GM19240 (cell line): ENCODE measurements around the gene TBC1D5.

ENCODE experiments used
- DNase-seq: peaks from one replicate; pipeline ENCODE4 v3.0.0; 2011; ENCODE audit warnings: low spot score; ENCODE audit not compliant: insufficient read length

Gene TBC1D5

DNA sequence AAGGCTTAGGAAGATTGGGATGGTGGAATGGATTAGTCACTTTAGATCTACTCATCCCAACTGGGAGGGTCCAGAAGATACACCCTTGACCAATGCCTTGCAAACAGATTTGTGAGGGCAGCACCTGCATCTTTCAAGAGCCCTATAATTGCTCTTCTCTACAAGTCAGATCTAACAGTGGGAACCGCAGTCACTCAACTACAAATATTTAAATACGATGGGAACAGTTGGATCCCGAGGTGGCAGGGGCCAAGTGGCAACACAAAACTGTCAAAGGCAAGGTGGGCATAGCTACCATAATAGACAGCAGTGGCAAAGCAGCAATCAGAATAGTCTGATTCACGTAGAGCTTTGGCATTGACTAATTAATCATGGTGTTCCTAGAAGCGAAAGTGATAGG, 152.0 kb downstream of the TBC1D5 start:
- no peak for DNase-seq

- DNase-seq, result no peak
These were observed 152.5 kb downstream of the TBC1D5 start for GRCh38 chr3:17589888-17590287.

DNA sequence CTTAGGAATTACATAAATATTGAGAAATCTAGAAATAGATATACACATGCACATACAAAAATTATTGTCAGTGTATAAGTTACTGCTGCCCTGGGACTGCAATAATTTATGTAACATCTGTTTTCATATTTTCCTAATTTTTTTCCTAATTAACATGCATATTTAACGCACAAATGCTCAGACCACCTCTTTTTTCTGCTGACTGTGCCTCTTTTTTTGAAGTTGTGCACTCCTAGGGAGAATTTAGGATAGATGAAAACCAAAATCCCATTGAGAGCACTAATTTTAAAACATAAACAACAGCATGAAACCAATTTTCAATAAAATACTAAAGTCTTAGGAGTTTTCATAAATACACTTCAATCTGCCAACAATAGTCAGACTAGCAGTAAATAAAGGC, 154.0 kb downstream of the TBC1D5 start:
- no peak for DNase-seq

GRCh38 chr3:17585394-17586325, 156.8 kb downstream of the TBC1D5 start:
- no peak for DNase-seq

- no peak for DNase-seq
These were observed 158.4 kb downstream of the TBC1D5 start for GRCh38 chr3:17584066-17584465.

DNA sequence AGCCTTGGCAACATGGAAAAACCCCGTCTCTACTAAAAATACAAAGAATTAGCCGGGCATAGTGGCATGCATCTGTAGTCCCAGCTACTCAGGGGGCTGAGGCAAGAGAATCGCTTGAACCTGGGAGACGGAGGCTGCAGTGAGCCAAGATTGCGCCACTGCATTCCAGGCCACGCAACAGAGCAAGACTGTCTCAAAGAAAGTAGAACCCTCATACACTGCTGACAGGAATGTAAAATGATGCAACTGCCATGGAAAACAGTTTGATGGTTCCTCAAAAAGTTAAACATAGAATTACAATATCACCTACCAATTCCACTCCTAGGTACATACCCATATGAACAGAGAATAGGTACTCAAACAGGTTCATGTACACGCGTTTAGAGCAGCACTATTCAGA, 158.9 kb downstream of the TBC1D5 start:
- no peak for DNase-seq

GRCh38 chr3:17581421-17582080, 160.9 kb downstream of the TBC1D5 start:
- no peak for DNase-seq

GRCh38 chr3:17580901-17581300, 161.5 kb downstream of the TBC1D5 start:
- no peak for DNase-seq

DNA sequence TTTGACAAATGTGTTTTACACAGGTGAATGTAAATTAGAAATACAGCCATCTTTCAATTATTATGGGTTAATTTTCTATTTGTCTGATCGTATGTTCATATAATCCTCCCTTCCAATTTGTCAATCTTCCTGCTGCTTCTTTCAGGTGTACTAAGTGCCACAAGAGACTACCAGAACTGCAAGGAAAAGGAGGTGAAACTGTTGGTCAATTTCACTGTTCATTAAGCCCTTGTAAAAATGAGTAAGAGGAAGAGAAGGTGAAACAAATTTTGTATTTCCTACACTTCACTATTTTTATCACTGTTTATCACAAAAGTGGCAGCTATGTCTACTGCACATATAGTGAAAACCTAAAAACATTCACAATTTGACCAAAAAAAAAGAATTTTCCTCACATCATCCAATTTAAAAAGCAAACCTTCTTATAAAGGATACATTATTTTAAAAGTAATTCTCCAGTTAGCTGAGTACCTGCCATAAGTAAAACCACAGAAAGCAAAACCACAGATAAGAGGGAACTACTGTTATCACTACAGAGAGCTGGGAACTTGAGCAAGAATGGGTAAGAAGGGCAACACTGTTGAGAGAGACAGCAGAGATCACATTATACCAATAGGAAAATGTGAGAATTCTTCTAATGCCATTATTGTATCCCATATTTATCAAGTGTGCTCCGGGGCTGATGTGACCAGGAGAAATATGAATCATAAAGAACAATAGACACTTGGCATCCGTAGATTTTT, 163.0 kb downstream of the TBC1D5 start:
- DNase-seq, result no peak

DNA sequence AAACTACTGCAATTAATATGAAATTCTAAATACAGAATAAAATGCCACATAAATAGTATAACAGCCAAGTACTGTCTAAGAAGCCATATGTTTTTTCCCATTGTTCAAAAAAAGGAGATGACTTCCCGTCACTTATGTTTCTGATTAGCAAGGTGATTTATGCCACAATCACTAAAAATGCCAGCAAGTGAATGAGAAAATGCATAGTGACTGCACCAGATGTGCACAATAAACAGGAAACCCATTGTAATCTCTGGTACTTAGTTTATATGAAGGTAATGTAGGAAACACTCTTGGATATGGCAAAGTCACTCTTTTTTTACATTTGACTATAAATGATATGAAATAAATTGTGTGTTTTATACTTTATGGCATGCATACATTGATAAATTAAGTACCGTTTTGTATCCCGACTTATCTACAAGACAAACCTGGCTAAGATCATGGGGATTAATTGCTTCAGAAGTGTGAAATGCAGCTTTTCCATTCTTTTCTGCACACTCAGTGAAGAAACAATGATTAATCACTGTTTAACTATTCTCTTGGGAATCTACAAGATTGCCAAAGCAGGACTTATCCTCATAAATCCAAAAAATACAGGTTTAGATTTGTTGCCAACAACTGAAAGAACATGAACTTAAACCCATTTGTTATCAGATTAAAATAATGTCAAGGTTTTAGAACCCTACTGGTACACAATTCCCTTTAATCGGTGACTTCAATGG, 164.5 kb downstream of the TBC1D5 start:
- DNase-seq, result no peak

GRCh38 chr3:17573396-17573795, 169.0 kb downstream of the TBC1D5 start:
- no peak for DNase-seq

GRCh38 chr3:17571686-17572085, 170.7 kb downstream of the TBC1D5 start:
- DNase-seq, result no peak

GRCh38 chr3:17562845-17563244, 179.6 kb downstream of the TBC1D5 start:
- no peak for DNase-seq

- DNase-seq, result no peak
These were observed 183.9 kb downstream of the TBC1D5 start for GRCh38 chr3:17558565-17558964.

- no peak for DNase-seq
These were observed 184.5 kb downstream of the TBC1D5 start for GRCh38 chr3:17557749-17558463.

DNA sequence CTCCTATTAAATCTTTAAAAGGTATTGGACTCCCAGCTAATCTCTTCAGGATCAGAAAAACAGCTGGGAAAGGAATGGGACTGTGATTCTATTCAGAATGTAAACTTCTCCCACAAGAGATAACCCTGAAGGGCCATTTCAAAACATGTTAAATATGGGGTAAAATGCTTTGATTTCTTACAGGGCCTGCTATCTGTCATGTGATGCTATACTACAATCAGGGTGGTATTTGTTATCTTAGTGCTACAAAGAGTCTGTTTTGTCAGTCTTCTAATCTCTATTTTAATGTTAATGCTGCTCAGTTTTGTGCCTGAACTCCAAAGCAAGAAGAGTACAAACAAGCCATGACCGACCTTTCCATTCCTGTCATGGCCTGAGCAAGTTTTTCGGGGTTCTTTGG, 186.9 kb downstream of the TBC1D5 start:
- no peak for DNase-seq

DNA sequence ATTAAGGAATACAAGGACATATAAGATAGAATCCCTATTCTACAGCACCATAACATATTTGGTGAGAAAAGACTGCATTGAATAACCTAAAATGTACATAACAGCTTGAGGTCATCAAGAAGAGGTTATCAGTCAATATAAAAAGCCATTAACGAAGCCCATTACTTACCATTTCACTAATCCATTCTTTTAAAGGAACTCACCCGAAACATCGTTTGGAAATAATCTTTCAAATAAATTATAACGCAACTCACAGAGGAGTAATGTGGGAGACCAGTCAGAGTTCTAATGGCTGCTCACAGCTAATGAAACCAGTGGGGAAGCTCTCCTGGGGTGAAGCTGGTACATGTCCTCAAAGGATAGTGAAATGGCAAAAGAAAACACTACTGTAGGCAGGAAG, 188.4 kb downstream of the TBC1D5 start:
- no peak for DNase-seq

DNA sequence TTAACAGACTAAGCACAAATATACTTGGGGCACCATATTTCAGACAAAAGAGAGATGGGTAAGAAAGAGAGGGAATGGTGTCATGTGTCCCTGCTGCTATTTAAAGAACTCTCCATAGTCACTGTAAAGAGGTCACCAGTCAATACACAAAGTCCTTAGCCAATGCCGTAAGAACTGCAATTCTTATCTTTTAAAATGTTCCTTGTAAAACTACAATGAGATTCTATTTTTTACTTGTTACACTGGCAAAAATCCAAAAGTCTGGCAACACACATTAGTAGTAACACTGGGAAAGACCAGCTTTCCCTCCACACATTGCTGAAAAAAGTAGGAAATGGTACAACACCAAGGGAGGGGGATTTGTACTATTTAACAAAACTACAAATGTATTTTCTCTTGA, 189.4 kb downstream of the TBC1D5 start:
- no peak for DNase-seq

DNA sequence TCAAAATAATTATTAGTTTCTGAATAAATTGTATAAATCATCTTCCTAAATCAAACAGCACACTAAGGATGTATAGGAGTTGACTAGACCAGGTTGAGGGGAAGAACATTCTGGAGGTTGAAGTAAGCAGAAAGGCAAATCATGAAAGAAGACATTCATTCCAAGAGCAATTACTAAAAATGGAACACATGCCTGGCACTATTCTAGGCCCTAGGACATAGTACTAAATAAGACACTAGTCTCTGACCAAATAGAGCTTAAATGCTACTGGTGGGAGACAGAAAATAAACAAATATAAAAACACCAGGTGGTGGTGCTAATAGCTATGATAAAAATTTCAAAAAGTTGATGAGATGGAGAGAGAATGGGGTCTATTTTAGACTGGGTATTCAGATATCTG, 190.1 kb downstream of the TBC1D5 start:
- DNase-seq, result no peak

- no peak for DNase-seq
These were observed 190.5 kb downstream of the TBC1D5 start for GRCh38 chr3:17551895-17552294.

DNA sequence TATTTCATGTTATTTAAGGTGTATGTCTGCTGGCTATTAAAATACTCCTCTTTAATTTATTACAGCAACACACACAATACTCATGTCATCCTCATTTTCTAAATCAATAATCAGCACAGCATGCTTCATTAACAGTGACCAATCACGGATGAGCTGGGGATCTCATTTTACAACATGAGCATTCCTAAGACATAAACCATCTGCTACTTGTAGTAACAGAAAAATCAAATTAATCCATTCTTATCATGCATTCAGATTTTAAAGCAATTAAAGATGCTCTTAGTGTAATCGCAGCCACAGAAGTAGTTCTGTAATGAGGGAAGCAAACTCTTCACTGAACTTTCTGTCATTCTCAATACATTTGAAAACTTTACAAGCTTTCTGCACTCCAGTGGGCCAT, 191.1 kb downstream of the TBC1D5 start:
- no peak for DNase-seq
